ENCODE results near the gene MGMT.

GRCh38 chr10:129516846-129517679 is 50.0 kb downstream of the MGMT start:
- no peak for TF ChIP-seq CTCF (conservative IDR thresholded peaks at IDR 0.05)
- TF ChIP-seq EZH2 (IDR thresholded peaks at IDR 0.05; ENCODE audit: low read depth), result no peak

All from PC-9 (cell line).